OCI-LY1 (cell line): ENCODE data around the gene KCNG4.

Experiments
- EZH2 ChIP-seq: fragments of 200-600 bp; sonication (generic), shearing (Covaris generic); IDR thresholded peaks from 2 replicates; pipeline ENCODE4 v1.8.0; 2017; ENCODE audit warnings: borderline replicate concordance, mixed run types, mild to moderate bottlenecking, antibody characterized with exemption, low read length, moderate library complexity, mixed read lengths
- TF ChIP-seq, protein P1 (sequence below): fragments of 200-600 bp; sonication (generic), shearing (Covaris generic); IDR thresholded peaks from 2 replicates; pipeline ENCODE4 v1.5.1; 2017; ENCODE audit warnings: mild to moderate bottlenecking, antibody characterized with exemption, low read length, moderate library complexity, mixed read lengths

DNA sequence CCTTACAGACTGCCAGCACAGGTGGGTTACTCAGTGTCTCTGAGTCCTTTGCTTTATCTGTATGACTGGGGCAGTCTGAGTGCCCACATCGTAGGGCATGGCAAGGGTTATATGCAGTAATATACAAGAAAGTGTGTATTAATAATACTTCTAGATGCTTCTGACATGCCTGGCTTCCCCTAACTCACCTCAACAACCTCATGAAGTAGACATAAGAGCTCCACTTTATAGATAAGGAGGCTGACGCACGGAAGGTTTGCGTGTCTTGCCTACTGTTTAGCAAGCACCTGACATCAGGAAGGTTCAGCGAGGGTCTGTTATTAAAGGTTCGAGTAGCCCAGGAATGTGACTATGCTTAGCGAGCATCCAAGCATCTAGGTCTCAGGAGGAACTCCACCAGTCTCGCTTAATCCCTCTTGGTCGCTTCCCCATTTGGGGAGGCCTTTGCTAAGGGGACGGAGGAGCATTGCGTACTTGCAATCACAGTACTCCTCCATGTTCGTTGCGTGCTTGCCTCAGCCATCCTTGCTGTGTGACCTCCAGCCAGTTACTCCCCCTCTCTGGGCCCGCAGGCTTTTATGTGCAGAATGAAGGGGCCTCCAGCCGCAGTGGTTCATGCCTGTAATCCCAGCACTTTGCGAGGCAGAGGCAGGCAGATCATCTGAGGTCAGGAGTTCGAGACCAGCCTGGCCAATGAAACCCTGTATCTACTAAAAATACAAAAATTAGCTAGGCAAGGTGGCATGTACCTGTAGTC, 1.6 kb downstream of the KCNG4 start:
- TF ChIP-seq, protein P1, sequence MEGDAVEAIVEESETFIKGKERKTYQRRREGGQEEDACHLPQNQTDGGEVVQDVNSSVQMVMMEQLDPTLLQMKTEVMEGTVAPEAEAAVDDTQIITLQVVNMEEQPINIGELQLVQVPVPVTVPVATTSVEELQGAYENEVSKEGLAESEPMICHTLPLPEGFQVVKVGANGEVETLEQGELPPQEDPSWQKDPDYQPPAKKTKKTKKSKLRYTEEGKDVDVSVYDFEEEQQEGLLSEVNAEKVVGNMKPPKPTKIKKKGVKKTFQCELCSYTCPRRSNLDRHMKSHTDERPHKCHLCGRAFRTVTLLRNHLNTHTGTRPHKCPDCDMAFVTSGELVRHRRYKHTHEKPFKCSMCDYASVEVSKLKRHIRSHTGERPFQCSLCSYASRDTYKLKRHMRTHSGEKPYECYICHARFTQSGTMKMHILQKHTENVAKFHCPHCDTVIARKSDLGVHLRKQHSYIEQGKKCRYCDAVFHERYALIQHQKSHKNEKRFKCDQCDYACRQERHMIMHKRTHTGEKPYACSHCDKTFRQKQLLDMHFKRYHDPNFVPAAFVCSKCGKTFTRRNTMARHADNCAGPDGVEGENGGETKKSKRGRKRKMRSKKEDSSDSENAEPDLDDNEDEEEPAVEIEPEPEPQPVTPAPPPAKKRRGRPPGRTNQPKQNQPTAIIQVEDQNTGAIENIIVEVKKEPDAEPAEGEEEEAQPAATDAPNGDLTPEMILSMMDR: no peak
- no peak for TF ChIP-seq EZH2
